ENCODE data around the gene LACTBL1.

Gene LACTBL1

GRCh38 chr1:22913421-22914141 lies 59.1 kb downstream of the LACTBL1 start:
- no peak for DNase-seq (ENCODE audit: low read depth)

- DNase-seq (ENCODE audit: low read depth) = no peak
Measured at GRCh38 chr1:22912311-22912710, 60.4 kb downstream of the LACTBL1 start.

GRCh38 chr1:22910986-22911651 lies 61.5 kb downstream of the LACTBL1 start:
- DNase-seq (ENCODE audit: low read depth) = no peak

GRCh38 chr1:22910286-22910685 lies 62.4 kb downstream of the LACTBL1 start:
- DNase-seq (ENCODE audit: low read depth) = no peak

- DNase-seq (ENCODE audit: low read depth) = no peak
Measured at GRCh38 chr1:22908880-22909426, 63.7 kb downstream of the LACTBL1 start.

- DNase-seq (ENCODE audit: low read depth) = no peak
Measured at GRCh38 chr1:22907528-22907927, 65.1 kb downstream of the LACTBL1 start.

- DNase-seq (ENCODE audit: low read depth) = no peak
Measured at GRCh38 chr1:22906968-22907367, 65.7 kb downstream of the LACTBL1 start.

GRCh38 chr1:22903113-22903512 lies 69.6 kb downstream of the LACTBL1 start:
- DNase-seq (ENCODE audit: low read depth) = no peak

Measured in stimulated activated CD8-positive, alpha-beta memory T cell treated with anti-CD3 and anti-CD28 coated beads, Interleukin-15, amount 100 ng/mL, for 1 hour (primary cell).